ENCODE measurements around the gene CEACAM16.

- no peak for TF ChIP-seq EGR1 (IDR thresholded peaks at IDR 0.05; ENCODE audit: low read depth)
- TF ChIP-seq EZH2 (IDR thresholded peaks at IDR 0.05), result no peak
- TF ChIP-seq SRF (IDR thresholded peaks at IDR 0.05; ENCODE audit: low read depth), result no peak
- no peak for TF ChIP-seq CTCF (IDR thresholded peaks at IDR 0.05 in 2 of 3, conservative IDR thresholded peaks at IDR 0.05 in 1 of 3; ENCODE audit: borderline replicate concordance in 1 of 3, insufficient read depth in 1 of 3, low read depth in 2 of 3, low read length in 2 of 3)
- TF ChIP-seq SP1 (IDR thresholded peaks at IDR 0.05; ENCODE audit: low read depth), result no peak
- no peak for TF ChIP-seq POLR2A (IDR thresholded peaks at IDR 0.05; ENCODE audit: borderline replicate concordance, extremely low read depth, insufficient read depth, insufficient read length)
- no peak; the same call in 1 of the 2 replicates for TF ChIP-seq POLR2AphosphoS5 (IDR thresholded peaks at IDR 0.05; ENCODE audit: low read depth, low read length)
- TF ChIP-seq REST (IDR thresholded peaks at IDR 0.05; ENCODE audit: low read depth), result no peak
- no peak for TF ChIP-seq MAX (IDR thresholded peaks at IDR 0.05)
- TF ChIP-seq ATF3 (IDR thresholded peaks at IDR 0.05), result no peak
Observed at GRCh38 chr19:44744871-44745332, 46.0 kb downstream of the CEACAM16 start.

Measured in HCT116 (cell line).